GM18907 (cell line): ENCODE data around the gene TEX35.
"Not testable (repeated sequence)": the region's sequence is repeated elsewhere in the genome, so short reads cannot be mapped to it uniquely, and the experiment has no call there.

Source experiments
- ATAC-seq: cut with Tn5 transposase; IDR thresholded peaks from one replicate; pipeline ENCODE4 v1.9.1; 2021; ENCODE audit warnings: mild to moderate bottlenecking, moderate library complexity; ENCODE audit not compliant: unreplicated experiment

TEX35 gene

GRCh38 chr1:178539291-178539690 lies 26.4 kb downstream of the TEX35 start:
- no peak for ATAC-seq

- no peak for ATAC-seq
Measured at GRCh38 chr1:178540204-178540603, 27.3 kb downstream of the TEX35 start.

- no peak for ATAC-seq
Measured at GRCh38 chr1:178540646-178541045, 27.7 kb downstream of the TEX35 start.

GRCh38 chr1:178541379-178541778 lies 28.5 kb downstream of the TEX35 start:
- ATAC-seq = no peak

GRCh38 chr1:178541829-178542553 lies 29.1 kb downstream of the TEX35 start:
- peak; percentile 73 for ATAC-seq

GRCh38 chr1:178542554-178543289 lies 29.8 kb downstream of the TEX35 start:
- peak; percentile 87 for ATAC-seq

- ATAC-seq = peak; percentile 41
Measured at GRCh38 chr1:178543290-178543607, 30.3 kb downstream of the TEX35 start.

- no peak for ATAC-seq
Measured at GRCh38 chr1:178544531-178544930, 31.6 kb downstream of the TEX35 start.

- no peak for ATAC-seq
Measured at GRCh38 chr1:178548108-178548507, 35.2 kb downstream of the TEX35 start.

- no peak for ATAC-seq
Measured at GRCh38 chr1:178551307-178551706, 38.4 kb downstream of the TEX35 start.

GRCh38 chr1:178551940-178552339 lies 39.0 kb downstream of the TEX35 start:
- ATAC-seq = no peak

GRCh38 chr1:178552856-178553255 lies 39.9 kb downstream of the TEX35 start:
- no peak for ATAC-seq

- not testable (repeated sequence) for ATAC-seq
Measured at GRCh38 chr1:178554351-178554750, 41.4 kb downstream of the TEX35 start.

GRCh38 chr1:178555613-178556012 lies 42.7 kb downstream of the TEX35 start:
- ATAC-seq = not testable (repeated sequence)

GRCh38 chr1:178558816-178559215 lies 45.9 kb downstream of the TEX35 start:
- ATAC-seq = not testable (repeated sequence)

GRCh38 chr1:178560871-178561376 lies 48.0 kb downstream of the TEX35 start:
- ATAC-seq = no peak

- ATAC-seq = no peak
Measured at GRCh38 chr1:178563099-178563820, 50.4 kb downstream of the TEX35 start.

- no peak for ATAC-seq
Measured at GRCh38 chr1:178564086-178564782, 51.3 kb downstream of the TEX35 start.

- no peak for ATAC-seq
Measured at GRCh38 chr1:178564783-178565180, 51.9 kb downstream of the TEX35 start.

GRCh38 chr1:178565586-178565985 lies 52.7 kb downstream of the TEX35 start:
- ATAC-seq = no peak

- ATAC-seq = peak; percentile 95
Measured at GRCh38 chr1:178566187-178566586, 53.3 kb downstream of the TEX35 start.
